Measurements from ENCODE around the gene SERINC2.

The SERINC2 gene

DNA sequence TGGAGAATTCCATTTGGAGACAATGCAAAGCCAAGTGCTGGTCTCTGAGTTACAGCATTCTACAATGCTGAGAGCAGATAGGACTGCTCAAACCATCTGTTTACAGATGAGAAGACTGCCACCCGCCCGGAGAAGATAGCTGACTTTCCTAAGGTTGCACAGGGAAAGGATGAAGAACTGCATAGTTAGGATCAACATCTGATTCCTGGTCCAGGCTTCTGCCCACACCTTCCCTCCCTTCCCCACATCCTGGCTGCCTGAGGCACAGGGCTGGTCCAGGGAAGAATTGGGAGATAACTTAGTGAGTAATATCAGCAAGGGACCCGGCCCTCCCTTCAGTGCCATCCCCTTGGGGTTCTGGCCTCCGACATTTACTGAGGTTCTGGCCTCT is 2.0 kb downstream of the SERINC2 start:
- TF ChIP-seq CTCF (IDR thresholded peaks at IDR 0.05; ENCODE audit: insufficient read depth, low read length, missing control alignments): no peak
- DNase-seq (ENCODE audit: low read depth, low spot score): no peak
- POLR2A ChIA-PET: no interaction called here
- CTCF ChIA-PET: interaction anchor here (2.1 to 20.6 kb wide), 3 partner anchors 7 to 134 kb away, joined by 7 to 640 read pairs (median 79); no protein-coding TSS in a partner anchor
- no peak overlapping the region for H3K4me3 ChIP-seq (ENCODE audit: low read depth, low read length)

DNA sequence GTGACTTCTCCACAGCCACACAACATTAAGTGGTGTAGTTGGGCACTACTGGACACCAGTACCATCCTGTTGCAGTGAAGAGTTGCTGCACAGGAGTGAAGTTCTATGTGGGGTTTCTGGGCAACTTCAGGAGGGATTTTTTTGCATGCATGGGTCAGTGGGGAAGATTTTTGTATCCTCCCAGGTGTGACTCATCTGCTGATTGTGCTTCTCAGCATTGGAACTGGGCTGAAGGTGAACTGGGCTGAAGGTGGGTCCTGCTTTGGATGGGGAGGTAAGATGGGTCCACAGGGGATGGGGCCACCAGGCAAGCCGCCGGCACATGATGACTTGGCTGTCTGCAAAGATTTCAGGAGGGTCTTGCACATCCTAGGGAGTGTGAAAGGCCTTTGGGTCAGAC is 2.6 kb downstream of the SERINC2 start:
- no peak for DNase-seq (ENCODE audit: low read depth, low spot score)
- no peak for TF ChIP-seq CTCF (IDR thresholded peaks at IDR 0.05; ENCODE audit: insufficient read depth, low read length, missing control alignments)
- ChIA-PET POLR2A (no interaction called here), CTCF (interaction anchor here (7.5 to 20.6 kb wide), 2 partner anchors 6 to 20 kb away, joined by 79 to 640 read pairs; no protein-coding TSS in a partner anchor)
- no peak overlapping the region for H3K4me3 ChIP-seq (ENCODE audit: low read depth, low read length)

GRCh38 chr1:31416101-31416736 is 3.2 kb downstream of the SERINC2 start:
- POLR2A ChIA-PET: no interaction called here
- no peak for TF ChIP-seq CTCF (IDR thresholded peaks at IDR 0.05; ENCODE audit: insufficient read depth, low read length, missing control alignments)
- CTCF ChIA-PET: interaction anchor here (20.6 kb wide), 1 partner anchor 21 kb away, joined by 640 read pairs; no protein-coding TSS in a partner anchor
- DNase-seq (ENCODE audit: low read depth, low spot score): no peak
- no peak overlapping the region for H3K4me3 ChIP-seq (ENCODE audit: low read depth, low read length)

GRCh38 chr1:31417148-31417547 is 4.1 kb downstream of the SERINC2 start:
- no peak for DNase-seq (ENCODE audit: low read depth, low spot score)
- TF ChIP-seq CTCF (IDR thresholded peaks at IDR 0.05; ENCODE audit: insufficient read depth, low read length, missing control alignments): no peak
- POLR2A ChIA-PET: no interaction called here
- no peak overlapping the region for H3K4me3 ChIP-seq (ENCODE audit: low read depth, low read length)
- CTCF ChIA-PET: interaction anchor here (1.0 to 20.6 kb wide), 2 partner anchors 22 to 43 kb away, joined by 3 to 640 read pairs; no protein-coding TSS in a partner anchor

GRCh38 chr1:31418626-31419323 is 5.8 kb downstream of the SERINC2 start:
- TF ChIP-seq CTCF (IDR thresholded peaks at IDR 0.05; ENCODE audit: insufficient read depth, low read length, missing control alignments): no peak
- ChIA-PET CTCF (interaction anchor here (1.0 to 20.6 kb wide), 5 partner anchors 7 to 235 kb away, joined by 5 to 640 read pairs (median 77); partner anchors contain the start of gene SERINC2), POLR2A (interaction anchor here (0.6 kb wide), 1 partner anchor 433 kb away, joined by 3 read pairs; no protein-coding TSS in a partner anchor)
- no peak overlapping the region for H3K4me3 ChIP-seq (ENCODE audit: low read depth, low read length)
- no peak for DNase-seq (ENCODE audit: low read depth, low spot score)

DNA sequence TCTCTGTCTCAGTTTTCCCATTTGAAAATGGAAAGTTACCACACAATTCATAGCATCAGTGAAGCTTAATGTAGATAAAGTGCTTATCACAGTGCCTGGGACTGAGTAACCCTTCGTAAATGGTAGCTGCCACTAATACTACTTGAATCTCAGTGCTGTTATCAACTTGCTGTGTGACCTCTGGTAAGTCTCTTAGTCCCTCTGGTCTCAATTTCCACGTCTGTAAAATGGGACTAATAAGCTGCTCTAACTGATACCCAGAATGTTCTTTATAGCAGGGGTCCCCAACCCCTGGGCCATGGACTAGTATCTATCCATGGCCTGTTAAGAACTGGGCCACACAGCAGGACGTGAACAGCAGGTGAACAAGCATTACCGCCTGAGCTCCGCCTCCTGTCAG is 7.7 kb downstream of the SERINC2 start:
- no peak overlapping the region for H3K4me3 ChIP-seq (ENCODE audit: low read depth, low read length)
- no peak for DNase-seq (ENCODE audit: low read depth, low spot score)
- CTCF ChIA-PET: interaction anchor here (0.8 to 20.6 kb wide), 19 partner anchors 9 to 258 kb away, joined by 3 to 640 read pairs (median 4); partner anchors contain the start of genes FABP3 and SERINC2
- POLR2A ChIA-PET: no interaction called here
- TF ChIP-seq CTCF (IDR thresholded peaks at IDR 0.05; ENCODE audit: insufficient read depth, low read length, missing control alignments): no peak
